Measurements from ENCODE around the gene CEP57.

The CEP57 gene

GRCh38 chr11:95790123-95790932 is at the start of gene CEP57:
CEP57 (plus strand) TSS chr11:95790498; CDS start chr11:95790699, 201 bp downstream.
- DNase-seq, result peak; percentile 97

DNA sequence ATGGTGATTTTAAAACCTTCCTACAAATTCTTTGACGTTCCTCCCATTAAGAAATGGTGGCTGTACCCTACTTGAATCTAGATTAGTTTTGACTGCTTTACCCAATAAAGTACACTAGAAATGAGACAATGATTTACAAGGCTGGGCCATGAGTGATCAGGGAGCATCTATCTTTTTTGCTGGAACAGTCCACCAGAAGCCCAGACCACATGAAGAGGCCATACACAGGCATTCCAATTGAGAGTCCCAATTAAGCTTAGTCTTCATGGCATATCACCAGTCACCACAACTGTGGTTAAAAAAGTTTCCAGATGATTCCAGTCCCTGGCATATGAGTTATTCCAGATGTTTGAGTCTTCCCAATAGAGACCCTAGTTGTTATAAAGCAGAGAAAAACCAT is 40.2 kb upstream of the CEP57 start:
- DNase-seq, result no peak

- no peak for DNase-seq
Observed at GRCh38 chr11:95751515-95751914, 38.8 kb upstream of the CEP57 start.

DNA sequence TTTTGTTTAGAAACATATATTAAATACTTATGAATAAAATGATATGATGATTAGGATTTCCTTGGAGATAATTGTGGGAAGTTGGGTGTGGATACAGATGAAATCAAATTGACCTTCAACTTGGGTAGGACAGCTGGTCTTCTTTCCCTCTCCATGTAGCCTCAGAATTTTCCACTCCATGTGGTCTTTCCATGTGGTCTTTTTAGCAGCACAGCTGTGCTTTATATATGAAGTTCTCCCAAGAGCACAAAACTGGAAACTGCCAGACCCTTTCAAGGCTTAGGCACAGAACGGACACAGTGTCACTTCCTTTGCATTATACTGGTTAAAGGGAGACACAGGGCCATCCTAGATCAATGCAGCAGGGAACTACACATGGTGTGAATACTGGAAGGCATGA is 29.4 kb upstream of the CEP57 start:
- DNase-seq, result no peak

- no peak for DNase-seq
Observed at GRCh38 chr11:95762534-95762933, 27.8 kb upstream of the CEP57 start.

DNA sequence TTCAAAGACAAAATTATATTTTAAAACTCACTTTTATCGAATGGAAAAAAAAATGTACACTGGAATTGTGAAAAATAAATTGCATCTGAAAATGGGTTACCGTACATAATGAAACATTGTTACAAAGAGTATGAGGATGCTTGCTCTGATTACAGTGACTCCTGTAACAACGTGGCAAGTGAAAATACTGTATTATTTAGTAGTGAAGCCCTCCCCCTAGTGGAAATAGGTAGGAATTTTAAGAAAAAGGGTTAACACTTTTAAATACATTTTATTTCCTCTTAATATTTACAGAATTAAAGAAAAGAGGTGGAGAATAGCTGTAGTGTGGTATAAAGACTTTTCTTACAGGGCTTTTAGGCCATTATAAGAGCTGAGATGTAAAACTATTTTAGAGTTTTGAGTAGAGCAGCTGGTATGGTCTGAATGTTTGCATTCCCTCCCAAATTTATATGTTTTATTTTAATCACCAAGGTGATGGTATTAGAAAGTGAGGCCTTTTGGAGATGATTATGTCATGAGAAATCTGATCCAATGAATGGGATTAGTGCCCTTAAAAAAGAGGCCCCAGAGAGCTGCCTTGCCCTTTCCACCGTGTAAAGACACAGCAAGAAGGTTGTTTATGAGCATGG is 25.9 kb upstream of the CEP57 start:
- DNase-seq, result peak; percentile 71

GRCh38 chr11:95766701-95767100 is 23.6 kb upstream of the CEP57 start:
- DNase-seq, result no peak

GRCh38 chr11:95767498-95767897 is 22.8 kb upstream of the CEP57 start:
- no peak for DNase-seq

- no peak for DNase-seq
Observed at GRCh38 chr11:95768521-95768920, 21.8 kb upstream of the CEP57 start.

DNA sequence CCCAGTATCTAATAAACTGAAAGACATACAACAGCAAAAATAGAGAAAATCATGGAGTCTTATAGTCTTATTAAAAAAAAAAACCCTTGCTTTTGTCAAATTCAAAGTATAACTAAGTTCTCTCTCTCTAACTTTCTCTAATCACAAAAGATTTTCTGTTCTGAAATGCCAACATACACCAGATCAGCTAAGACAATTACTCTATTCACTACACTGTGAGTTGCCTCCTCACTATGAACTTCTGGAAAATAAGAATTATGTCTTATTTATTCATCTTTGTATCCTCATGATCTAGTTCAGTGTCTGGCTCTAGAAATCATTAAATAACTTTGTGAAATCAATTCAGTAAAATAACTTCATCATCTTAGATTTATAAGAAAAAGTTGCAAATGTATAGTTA is 13.4 kb upstream of the CEP57 start:
- no peak for DNase-seq

DNA sequence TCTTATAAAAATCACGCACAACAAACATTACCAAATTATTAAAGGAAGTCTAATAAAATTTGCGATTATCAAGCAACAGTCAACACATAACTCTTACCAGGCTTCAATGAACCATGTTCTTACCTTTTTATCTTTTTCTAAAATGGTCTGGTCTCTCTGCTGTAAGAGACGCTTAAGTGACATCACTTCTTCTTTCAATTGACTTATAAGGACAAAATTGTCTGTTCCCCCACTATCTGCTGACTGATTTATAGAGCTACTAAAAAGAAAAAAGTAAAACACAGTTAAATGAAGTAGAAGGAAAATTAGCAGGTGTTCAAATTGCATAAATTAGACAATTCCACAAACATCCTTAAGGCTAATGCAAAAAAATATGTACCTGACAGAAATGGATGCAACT is 11.6 kb upstream of the CEP57 start:
- no peak for DNase-seq

- DNase-seq, result no peak
Observed at GRCh38 chr11:95780544-95780943, 9.8 kb upstream of the CEP57 start.

- DNase-seq, result peak; percentile 24
Observed at GRCh38 chr11:95788921-95789505, 1.3 kb upstream of the CEP57 start.

DNA sequence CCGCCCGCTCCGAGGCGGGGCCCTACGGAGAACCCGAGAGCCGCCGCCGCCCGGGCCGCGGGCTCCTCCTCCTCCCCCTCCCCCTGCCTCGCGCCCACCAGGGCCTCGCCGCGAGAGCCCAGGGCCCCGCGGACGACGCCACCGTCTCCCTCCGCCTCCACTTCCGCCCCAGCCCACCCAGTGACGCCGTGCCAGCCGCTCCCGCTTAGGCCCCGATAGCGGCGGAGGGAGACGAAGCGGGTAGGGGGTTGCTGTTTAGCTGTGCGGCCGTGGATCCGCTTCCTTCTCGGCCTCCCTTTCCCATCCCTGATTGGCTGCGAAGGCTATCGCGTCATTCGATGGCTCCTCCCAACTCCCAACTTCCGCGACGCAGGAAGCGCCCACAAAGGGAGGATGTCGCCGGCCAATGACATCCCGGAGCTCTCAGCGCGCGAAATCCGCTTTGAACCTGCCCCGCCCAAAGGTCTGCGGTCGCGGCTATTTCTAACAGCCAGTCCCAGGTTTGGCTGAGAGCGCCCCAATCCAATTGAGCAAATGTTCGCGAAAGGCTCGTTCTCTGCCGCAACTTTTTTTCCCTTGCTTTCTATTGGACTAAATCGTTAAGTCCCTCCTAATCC is 684 bp upstream of the CEP57 start, which contains the start of gene FAM76B:
Gene FAM76B (minus strand): TSS at position 277 of the 617 bp plus-strand sequence. CDS start 304 bp downstream, outside the sequence.
- peak; percentile 99 for DNase-seq

- peak; percentile 87 for DNase-seq
Observed at GRCh38 chr11:95790933-95791708, 823 bp downstream of the CEP57 start.

GRCh38 chr11:95791709-95792033 is 1.4 kb downstream of the CEP57 start:
- DNase-seq, result no peak

DNA sequence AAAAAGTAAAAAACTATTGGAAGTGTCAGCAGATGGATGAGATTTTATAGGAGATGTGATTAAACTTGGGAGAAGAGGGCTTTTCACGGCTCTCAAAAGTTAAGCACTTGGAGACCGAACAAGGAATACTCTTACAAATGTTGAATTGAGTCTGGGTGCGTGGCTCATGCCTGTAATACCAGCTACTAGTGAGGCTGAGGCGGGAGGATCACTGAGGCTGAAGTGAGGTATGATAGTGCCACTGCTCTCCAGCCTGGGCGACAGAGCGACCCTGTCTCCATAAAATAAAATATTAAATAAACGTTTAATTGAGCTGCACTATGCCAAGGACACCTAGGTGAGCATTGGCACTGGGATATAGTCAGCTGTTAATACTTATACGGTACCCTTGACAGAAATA is 1.9 kb downstream of the CEP57 start:
- DNase-seq, result no peak

GRCh38 chr11:95792700-95793099 is 2.4 kb downstream of the CEP57 start:
- no peak for DNase-seq

DNA sequence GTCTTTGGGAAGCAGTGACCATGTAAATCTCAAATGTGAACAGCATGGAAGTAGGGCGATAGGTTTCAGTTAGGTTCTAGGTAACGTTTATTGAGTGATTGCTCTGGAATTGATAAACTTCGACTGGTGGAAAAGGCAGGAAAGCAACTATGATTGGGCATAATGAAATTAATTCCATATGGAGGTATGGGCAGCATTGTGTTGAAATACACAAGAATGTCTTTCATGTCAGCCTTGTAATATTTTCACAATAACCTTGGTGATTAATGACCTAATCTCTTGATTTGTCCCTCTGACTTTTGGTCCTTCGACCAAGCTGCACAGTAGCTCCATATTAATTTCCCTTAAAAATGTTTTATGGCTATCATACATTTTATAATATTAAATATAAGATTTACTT is 2.8 kb downstream of the CEP57 start:
- no peak for DNase-seq

DNA sequence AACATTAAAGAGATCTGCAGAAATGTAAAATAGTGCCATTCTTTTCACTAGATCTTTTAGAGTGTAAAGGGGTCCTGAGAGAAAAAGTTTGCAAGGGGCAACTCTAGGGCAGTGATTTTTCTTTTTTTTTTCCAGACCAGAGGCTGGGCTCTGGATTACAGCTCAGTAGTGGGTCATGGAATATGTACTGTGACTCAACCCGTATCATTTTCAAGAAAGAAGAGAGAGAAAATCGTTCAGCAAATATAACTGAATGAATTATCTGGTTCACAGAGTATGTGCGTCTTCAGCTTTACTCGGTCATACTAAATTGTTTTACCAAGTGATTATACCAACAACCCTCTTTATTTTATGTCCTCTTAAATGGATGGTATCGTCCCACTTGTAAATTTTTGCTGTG is 3.8 kb downstream of the CEP57 start:
- DNase-seq, result no peak

- DNase-seq, result no peak
Observed at GRCh38 chr11:95795627-95796295, 5.5 kb downstream of the CEP57 start.

GRCh38 chr11:95796501-95796900 is 6.2 kb downstream of the CEP57 start:
- no peak for DNase-seq

Measured in NCI-H1105 treated with DMSO at 0.1 percent for 48 hours (cell line).